22Rv1 (cell line): ENCODE measurements around the gene ZNF845.
"Not testable (repeated sequence)": the region's sequence is repeated elsewhere in the genome, so short reads cannot be mapped to it uniquely, and the experiment has no call there.

Source experiments
- H3K27ac ChIP-seq: fragments of 450-650 bp; 2 replicates; pipeline ENCODE4 v1.5.1; 2017
- CTCF ChIP-seq: fragments of 450-650 bp; IDR thresholded peaks from 2 replicates; pipeline ENCODE4 v1.5.1; 2017; ENCODE audit warnings: mild to moderate bottlenecking
- ZFX ChIP-seq: fragments of 450-650 bp; IDR thresholded peaks from 2 replicates; pipeline ENCODE4 v1.6.1; 2017; ENCODE audit warnings: antibody characterized with exemption, borderline replicate concordance

The ZNF845 gene

GRCh38 chr19:53388904-53389303 is 55.4 kb downstream of the ZNF845 start:
- H3K27ac ChIP-seq: no peak overlapping the region
- TF ChIP-seq CTCF (no peak), ZFX (no peak)

DNA sequence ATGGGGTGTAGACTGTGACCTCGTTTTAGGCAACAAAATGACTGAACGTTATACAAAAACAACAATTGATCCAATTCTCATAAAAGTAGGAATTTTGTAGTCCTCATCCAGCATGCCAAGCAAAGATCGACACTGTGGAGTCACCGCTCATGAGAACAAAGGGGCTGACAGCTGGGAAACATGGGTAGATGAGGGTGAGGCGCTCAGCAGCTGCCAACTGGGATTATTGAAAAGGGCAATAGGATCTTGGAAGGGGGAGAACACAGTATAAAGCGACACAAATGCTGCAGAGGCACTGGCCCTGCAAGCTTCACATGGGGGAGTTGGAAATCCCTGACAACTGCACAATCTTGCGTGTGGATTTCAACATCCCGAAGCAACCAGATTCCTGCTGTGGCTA is 56.0 kb downstream of the ZNF845 start:
- TF ChIP-seq CTCF (no peak), ZFX (no peak)
- no peak overlapping the region for H3K27ac ChIP-seq

DNA sequence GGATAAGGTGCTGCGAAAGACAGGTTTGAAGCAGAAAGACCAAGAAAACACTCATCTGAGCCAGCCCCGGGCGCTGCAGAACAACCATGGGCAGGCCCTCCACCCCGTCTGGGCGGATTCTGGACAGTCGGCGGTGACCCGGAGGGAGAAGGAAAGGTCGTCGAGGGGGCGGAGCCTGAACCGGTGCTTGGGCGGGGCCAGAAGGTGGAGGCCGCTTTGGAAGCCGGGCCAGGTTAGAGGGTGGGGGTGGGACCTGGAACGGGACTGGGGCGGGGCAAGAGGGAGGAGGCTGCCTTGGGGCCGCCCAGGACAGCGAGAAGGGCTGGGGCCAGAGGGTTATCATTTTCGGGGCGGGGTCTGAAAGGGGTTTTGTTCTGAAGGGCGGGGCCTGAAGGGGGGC is 56.4 kb downstream of the ZNF845 start:
- no peak overlapping the region for H3K27ac ChIP-seq
- no peak for TF ChIP-seq CTCF
- no peak for TF ChIP-seq ZFX

DNA sequence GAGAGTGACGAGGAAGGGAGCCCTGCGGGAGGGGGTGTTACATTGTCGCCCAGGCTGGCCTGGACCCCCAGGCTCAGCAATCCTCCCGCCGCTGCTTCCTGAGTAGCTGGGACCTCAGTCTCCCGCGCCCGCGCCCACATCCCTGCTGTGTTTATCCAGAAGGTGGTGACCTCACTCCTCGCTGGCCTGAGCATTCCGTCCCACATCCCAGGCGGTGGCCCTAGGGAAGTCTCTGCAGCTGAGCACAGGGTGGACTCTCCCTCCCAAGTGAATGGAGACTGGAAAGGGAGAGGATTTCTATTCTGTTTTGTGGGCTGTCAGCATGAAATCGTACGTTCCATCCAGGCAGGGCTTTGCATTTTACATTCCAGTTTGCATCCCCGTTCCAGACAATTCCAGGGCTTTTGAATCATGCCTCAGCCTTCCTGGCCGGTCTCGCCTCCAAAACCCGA is 61.0 kb downstream of the ZNF845 start:
- no peak for TF ChIP-seq ZFX
- TF ChIP-seq CTCF: no peak
- H3K27ac ChIP-seq: peak overlapping the region; percentile 78; the same call in 1 of the 2 replicates

GRCh38 chr19:53394974-53395839 is 61.7 kb downstream of the ZNF845 start, which contains the start of gene ZNF765:
Gene ZNF765, plus strand, starts transcription at chr19:53395149. Its CDS starts 2,867 bp downstream, at chr19:53398016.
- peak within 1 kb of the TSS; percentile 78 for H3K27ac ChIP-seq
- TF ChIP-seq CTCF (peak; percentile 62), ZFX (no peak)

DNA sequence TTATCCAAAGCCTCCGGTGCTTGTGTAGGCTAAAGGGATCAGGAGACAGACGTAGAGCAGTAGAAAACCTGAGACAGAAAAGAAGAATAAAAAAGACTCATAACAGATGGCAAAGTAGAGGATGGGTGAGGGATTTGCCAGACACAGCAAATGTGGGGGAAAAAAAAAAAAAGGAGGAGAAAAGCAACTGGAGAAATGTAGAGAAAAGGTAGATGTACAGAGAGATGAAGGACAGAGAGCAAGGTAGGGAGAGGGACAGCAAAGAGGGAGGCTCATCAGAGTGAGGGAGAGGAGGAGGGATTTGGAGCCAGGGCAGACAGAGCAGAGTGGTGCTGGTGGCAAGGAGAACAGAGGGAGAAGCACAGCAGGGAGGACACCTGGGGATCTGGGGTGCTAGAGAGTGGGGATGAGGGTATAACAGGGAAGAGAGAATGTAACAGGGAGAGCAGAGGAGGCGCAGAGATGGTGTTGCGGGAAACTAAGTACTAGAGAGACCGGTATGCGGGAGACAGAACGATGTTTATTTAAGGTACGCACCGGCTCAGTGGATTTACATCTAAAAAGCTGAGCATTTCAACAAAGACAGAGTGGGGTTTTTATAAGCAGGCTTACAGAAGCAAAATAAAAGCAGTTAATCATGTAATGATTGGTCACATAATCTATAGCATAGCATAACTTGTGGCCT is 62.4 kb downstream of the ZNF845 start:
- peak overlapping the region; percentile 78 for H3K27ac ChIP-seq

DNA sequence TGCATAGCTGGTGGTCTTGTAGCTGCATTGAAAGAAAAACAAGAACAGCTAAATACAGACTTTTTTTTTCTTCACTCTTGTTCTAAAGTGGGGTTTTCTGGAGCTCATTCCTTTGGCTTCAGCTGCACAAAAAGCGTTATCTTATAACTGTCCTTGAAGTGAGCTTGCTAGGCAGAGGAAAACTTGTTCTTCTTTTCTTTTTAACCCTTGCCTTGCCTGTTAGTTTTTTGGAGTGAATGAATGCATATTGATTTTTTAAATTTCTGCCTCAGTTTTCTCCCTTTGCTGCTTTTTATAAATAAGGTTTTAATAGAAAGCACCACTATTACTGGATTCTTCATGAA is 62.9 kb downstream of the ZNF845 start:
- no peak overlapping the region for H3K27ac ChIP-seq
- no peak for TF ChIP-seq ZFX
- no peak for TF ChIP-seq CTCF

GRCh38 chr19:53397918-53398317 is 64.4 kb downstream of the ZNF845 start:
- not testable (repeated sequence) for H3K27ac ChIP-seq
